Astrocyte of the hippocampus (primary cell): ENCODE results near the gene PCK1.
A peak's percentile ranks its signal among the peaks of the same experiment; 100 is the strongest.

Experiments used
- DNase-seq: peaks from one replicate; pipeline ENCODE4 v3.0.0; 2011; ENCODE audit warnings: low read depth, low spot score

PCK1 gene

DNA sequence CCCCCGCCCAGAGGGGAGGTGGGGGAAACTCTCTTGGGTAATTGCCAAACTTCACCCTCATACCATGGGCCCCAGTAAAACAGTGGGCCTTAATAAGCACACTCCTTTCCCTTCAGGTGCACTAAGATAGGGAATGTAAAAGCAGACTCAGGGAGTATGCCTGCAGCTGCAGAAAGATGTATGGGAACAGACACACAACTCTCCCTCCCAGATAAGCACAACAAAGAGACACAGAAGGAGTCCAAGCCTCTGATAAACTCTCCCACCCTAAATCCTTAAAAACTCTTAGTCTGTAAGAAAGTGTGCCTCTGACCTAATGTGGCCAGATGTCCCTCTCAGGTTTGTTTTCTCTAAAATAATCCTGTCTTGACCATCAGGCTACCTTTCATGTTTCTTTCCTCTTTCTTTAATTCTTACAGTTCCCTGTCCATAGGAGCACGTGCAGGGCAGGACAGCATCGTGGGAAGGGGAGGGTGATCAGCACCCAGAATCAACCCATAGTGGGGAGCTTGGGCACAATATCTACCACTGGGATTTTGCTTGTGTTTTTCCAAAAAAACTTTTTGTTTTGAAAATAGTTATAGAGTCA lies 24.7 kb upstream of the PCK1 start:
- no peak for DNase-seq

GRCh38 chr20:57536771-57537724 lies 23.9 kb upstream of the PCK1 start:
- no peak for DNase-seq

DNA sequence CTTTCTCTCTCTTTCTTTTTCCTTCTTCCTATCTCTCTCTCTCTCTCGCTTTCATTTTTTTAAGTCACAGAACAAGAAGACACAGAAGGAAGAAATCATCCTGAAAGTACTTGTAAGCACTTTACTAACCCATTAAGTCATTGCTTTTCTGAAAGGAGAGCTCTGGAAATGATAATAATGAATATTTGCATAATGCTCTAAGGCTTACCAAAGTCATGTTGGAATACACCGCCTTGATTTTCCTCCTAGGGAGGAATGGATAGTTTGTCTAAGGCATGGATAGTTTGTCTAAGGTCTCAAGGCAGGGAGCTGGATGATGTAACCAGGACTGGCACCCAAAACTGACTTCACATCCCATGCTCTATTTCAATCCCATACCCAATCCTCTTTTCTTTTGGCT lies 23.1 kb upstream of the PCK1 start:
- no peak for DNase-seq

- no peak for DNase-seq
Measured at GRCh38 chr20:57539889-57540288, 21.0 kb upstream of the PCK1 start.

GRCh38 chr20:57540890-57541580 lies 19.9 kb upstream of the PCK1 start:
- no peak for DNase-seq

- no peak for DNase-seq
Measured at GRCh38 chr20:57543754-57544153, 17.2 kb upstream of the PCK1 start.

- no peak for DNase-seq
Measured at GRCh38 chr20:57544838-57545564, 15.9 kb upstream of the PCK1 start.

GRCh38 chr20:57545927-57546662 lies 14.8 kb upstream of the PCK1 start:
- no peak for DNase-seq

DNA sequence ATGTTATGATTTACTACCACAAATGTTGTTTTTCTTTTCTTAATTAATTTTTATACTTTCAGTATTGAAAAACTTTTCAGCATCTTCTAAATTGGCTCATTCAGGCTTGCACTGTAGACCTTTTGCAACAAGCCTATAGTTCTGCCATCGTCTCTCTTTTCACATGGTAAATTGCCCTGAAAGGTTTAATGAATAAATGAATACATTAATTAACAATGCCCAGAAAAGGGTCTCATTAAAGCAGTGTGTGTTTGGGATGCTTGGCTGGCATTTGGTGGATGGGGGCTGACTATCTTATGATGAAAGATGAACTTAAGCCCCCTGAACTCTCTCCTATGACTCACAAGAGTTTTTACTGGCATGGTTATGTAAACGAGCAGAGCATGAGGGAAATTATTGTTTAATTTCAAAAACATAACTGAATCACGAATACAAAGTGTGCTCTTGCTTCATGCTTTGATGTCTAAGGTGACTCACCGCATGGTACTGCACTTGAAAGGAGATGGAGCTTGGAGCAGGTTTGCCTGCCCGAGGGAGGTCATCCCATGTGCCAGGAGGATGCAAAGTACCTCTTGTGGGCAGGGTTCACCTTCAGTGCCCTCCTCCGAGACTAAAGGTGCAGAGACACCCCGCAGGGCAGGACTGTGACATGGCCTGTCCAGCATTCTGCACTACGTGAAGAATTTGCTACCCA lies 13.8 kb upstream of the PCK1 start:
- peak; percentile 28 for DNase-seq

GRCh38 chr20:57548177-57549058 lies 12.5 kb upstream of the PCK1 start:
- DNase-seq = peak; percentile 71

- no peak for DNase-seq
Measured at GRCh38 chr20:57552471-57552870, 8.4 kb upstream of the PCK1 start.

- DNase-seq = no peak
Measured at GRCh38 chr20:57553376-57554018, 7.4 kb upstream of the PCK1 start.

DNA sequence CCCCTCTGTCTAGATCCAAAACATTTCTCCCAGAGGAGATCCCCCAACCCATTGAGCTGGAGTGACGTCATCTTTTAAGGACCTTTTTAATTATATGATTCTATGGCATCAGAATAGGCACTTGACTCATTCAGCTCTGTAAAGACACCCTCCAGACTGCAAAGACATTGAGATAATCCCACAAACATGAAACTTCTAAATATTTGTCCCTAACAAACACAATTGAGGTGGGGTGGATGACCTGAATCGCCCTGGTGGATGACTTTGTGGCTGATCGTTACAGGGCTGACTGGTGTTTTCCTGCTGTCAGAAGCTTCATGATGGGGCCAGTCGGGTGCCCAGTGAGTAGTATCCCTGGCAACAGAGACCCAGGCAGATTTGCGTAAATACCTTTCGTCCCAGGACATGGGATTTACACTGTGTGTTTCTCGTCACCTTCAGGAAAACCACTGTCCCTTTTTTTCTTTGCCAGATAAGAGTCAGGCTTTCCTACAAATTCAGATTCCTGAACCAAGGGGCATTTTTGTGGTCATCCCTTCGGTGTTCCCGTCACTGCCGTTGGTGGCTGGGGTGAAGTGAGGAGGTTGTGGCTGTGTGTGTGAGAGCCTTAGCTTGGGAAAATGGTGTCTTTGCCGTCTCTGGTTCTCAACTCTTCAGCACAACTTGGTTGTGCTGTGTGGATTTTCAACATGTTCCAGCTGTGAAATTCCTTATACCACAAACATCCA lies 5.3 kb upstream of the PCK1 start:
- peak; percentile 16 for DNase-seq

GRCh38 chr20:57556980-57557274 lies 4.0 kb upstream of the PCK1 start:
- DNase-seq = no peak

DNA sequence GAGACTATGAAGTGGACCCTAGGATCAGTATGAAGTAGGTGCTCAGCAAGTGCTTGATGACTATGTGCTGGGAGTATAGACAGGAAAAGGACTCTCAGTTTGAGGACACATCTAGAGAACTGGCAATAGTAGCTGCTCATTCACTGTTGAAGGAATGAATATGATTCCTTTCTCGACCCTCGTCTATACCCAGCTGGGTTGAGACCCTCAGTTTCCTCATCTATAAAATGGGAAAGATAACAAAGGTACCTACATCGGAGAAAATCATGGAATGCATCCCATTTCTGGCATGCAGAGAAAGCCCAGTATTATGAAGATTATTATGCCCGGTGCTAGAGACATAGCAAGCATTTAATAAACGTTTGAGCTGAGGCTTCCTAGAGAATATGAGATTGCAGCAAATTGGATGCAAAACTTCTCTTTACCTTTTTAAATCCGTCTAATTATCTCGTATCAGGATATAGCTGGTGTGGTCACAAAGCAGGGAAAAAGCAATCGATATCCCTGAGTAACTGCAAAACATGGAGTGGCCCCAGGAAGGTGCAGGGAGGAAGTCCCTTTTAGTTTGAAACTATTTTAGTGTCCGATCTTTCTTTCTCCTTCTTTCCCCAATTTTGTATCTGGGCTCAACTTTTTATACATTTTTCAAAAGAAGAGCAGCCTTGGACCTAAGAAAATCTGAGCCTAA lies 2.8 kb upstream of the PCK1 start:
- no peak for DNase-seq

DNA sequence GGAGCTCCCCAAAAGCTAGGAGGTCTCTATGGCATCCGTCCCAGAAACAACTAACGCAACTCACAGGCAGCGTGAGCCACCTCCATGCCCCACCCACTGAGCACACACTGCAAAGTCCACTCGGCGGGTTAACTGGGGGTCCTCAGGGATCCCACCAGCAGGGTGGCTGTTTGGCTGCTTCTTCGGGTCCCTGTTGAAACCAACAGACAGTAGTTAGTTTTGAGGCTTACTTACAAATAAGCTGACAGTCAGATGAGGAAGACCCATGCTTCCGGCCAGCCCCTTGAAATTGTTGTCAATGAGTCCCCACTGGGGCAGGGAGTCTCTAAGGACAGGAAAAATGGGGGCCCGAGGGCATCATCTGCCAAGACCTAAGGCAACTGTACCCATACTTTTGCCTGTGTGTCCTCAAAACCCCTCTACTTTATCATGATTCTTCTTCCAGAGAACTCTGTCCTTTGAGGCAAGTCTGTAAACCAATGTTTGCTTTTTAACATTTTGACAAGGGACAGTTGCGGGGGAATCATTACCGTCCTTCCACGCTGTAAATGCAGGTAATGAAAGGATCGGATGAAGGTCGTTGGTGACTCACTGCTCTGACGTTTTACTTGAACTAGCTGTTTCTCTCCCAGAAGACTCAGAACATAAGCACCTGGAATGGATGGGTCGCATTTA lies 2.2 kb upstream of the PCK1 start:
- no peak for DNase-seq

DNA sequence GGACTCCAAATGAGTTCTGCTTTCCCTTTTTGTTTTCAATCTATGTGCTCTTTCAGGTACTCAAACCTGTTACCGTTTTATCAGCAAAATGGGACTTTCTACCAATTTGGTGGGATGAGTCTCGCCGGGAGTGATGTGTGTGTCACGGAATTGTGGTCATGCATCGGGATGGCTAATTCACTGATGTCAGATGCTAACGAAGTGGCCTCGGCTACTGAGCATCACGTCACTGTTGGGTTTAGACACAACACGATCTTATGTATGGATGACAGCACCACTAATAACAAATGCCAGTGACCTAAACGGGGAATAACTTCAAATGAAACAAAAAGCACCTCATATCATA lies 1.6 kb upstream of the PCK1 start:
- no peak for DNase-seq
